ENCODE data around the gene MATN1. TPM values are rescaled to one million over a fixed set of nuclear protein-coding genes. Genes with fewer than 3 reads are reported as not detected.

Gene MATN1
- total RNA-seq, 4 donors from 2014 or later = 0.98 TPM; not detected in 3

- H3K4me1 ChIP-seq = peaks cover 8% of the 10 kb centered on the region
- no peaks in the 10 kb centered on the region for H3K9me3 ChIP-seq
- no peaks in the 10 kb centered on the region for H3K36me3 ChIP-seq
- TF ChIP-seq EP300 (IDR thresholded peaks at IDR 0.05) (no peak), CTCF (IDR thresholded peaks at IDR 0.05) (no peak), POLR2A (IDR thresholded peaks at IDR 0.05) (no peak)
- WGBS = 61% methylated on average over 10 of the region's 10 CpGs
- H3K27me3 ChIP-seq = peaks cover 30% of the 10 kb centered on the region
- H3K27ac ChIP-seq = no peak overlapping the region
- no peak for DNase-seq (ENCODE audit: low spot score in 2 of 2)
- no peak overlapping the region for H3K4me3 ChIP-seq
These were observed 37.0 kb downstream of the MATN1 start for GRCh38 chr1:30686236-30686935.

- Histone ChIP-seq H3K9me3 (no peaks in the 10 kb centered on the region), H3K36me3 (no peaks in the 10 kb centered on the region), H3K4me3 (no peak overlapping the region), H3K27ac (no peak overlapping the region), H3K27me3 (peaks cover 30% of the 10 kb centered on the region), H3K4me1 (peaks cover 8% of the 10 kb centered on the region)
- no peak for DNase-seq (ENCODE audit: low spot score in 2 of 2)
- no peak for TF ChIP-seq POLR2A (IDR thresholded peaks at IDR 0.05)
- TF ChIP-seq EP300 (IDR thresholded peaks at IDR 0.05) = no peak
- TF ChIP-seq POLR2AphosphoS5 (IDR thresholded peaks at IDR 0.05) = no peak
- TF ChIP-seq CTCF (IDR thresholded peaks at IDR 0.05) = no peak
- WGBS = 75% methylated on average over 6 of the region's 11 CpGs
These were observed 37.6 kb downstream of the MATN1 start for GRCh38 chr1:30685796-30686165.

GRCh38 chr1:30684881-30685795 is 38.2 kb downstream of the MATN1 start:
- TF ChIP-seq POLR2A (IDR thresholded peaks at IDR 0.05) (no peak), EP300 (IDR thresholded peaks at IDR 0.05) (no peak), CTCF (IDR thresholded peaks at IDR 0.05) (no peak), POLR2AphosphoS5 (IDR thresholded peaks at IDR 0.05) (no peak)
- 35% methylated on average over 28 of the region's 56 CpGs for WGBS
- no peaks in the 10 kb centered on the region for H3K36me3 ChIP-seq
- peaks cover 30% of the 10 kb centered on the region for H3K27me3 ChIP-seq
- no peak overlapping the region for H3K27ac ChIP-seq
- peaks cover 8% of the 10 kb centered on the region for H3K4me1 ChIP-seq
- DNase-seq (ENCODE audit: low spot score in 2 of 2) = no peak
- no peaks in the 10 kb centered on the region for H3K9me3 ChIP-seq
- peak overlapping the region; percentile 15 for H3K4me3 ChIP-seq

DNA sequence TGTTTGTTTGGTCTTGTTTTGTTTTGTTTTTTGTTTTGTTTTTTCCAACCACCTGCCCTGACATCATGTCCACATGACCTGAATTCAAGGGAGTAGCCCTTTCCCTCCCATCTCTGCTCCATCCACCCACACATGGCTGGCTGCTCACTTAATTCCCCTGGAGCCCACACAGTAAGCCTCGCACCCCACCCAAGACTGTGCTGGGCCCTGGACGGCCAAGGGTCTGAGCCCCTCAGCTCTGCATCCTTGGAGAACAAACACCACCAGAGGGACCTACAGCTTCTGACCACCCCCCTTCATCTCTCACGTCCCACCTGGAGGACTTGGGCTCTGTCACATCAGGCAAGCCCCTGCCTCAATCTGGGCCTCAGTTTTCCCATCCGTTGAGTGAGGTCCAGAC is 39.1 kb downstream of the MATN1 start:
- Histone ChIP-seq H3K4me3 (no peak overlapping the region), H3K27ac (no peak overlapping the region), H3K27me3 (peaks cover 30% of the 10 kb centered on the region), H3K4me1 (peaks cover 8% of the 10 kb centered on the region), H3K9me3 (no peaks in the 10 kb centered on the region), H3K36me3 (no peaks in the 10 kb centered on the region)
- TF ChIP-seq POLR2A (IDR thresholded peaks at IDR 0.05) (no peak), POLR2AphosphoS5 (IDR thresholded peaks at IDR 0.05) (no peak), CTCF (IDR thresholded peaks at IDR 0.05) (no peak), EP300 (IDR thresholded peaks at IDR 0.05) (no peak)
- no peak for DNase-seq (ENCODE audit: low spot score in 2 of 2)
- 93% methylated on average over 4 of the region's 4 CpGs for WGBS

GRCh38 chr1:30683699-30684098 is 39.7 kb downstream of the MATN1 start:
- Histone ChIP-seq H3K4me3 (no peak overlapping the region), H3K27me3 (peaks cover 30% of the 10 kb centered on the region), H3K9me3 (no peaks in the 10 kb centered on the region), H3K4me1 (peaks cover 8% of the 10 kb centered on the region), H3K36me3 (no peaks in the 10 kb centered on the region), H3K27ac (no peak overlapping the region)
- peak in 1 of 2 donors; percentile 37 for DNase-seq (ENCODE audit: low spot score in 2 of 2)
- WGBS = 86% methylated on average over 5 of the region's 5 CpGs
- no peak for TF ChIP-seq EP300 (IDR thresholded peaks at IDR 0.05)
- TF ChIP-seq POLR2A (IDR thresholded peaks at IDR 0.05) = no peak
- TF ChIP-seq CTCF (IDR thresholded peaks at IDR 0.05) = no peak
- no peak for TF ChIP-seq POLR2AphosphoS5 (IDR thresholded peaks at IDR 0.05)

Measured in suprapubic skin (tissue), 4 donors.